ENCODE measurements around the gene RAD51B.

The RAD51B gene

GRCh38 chr14:68719634-68720384, 900.2 kb downstream of the RAD51B start:
- no peak overlapping the region for H3K27ac ChIP-seq

DNA sequence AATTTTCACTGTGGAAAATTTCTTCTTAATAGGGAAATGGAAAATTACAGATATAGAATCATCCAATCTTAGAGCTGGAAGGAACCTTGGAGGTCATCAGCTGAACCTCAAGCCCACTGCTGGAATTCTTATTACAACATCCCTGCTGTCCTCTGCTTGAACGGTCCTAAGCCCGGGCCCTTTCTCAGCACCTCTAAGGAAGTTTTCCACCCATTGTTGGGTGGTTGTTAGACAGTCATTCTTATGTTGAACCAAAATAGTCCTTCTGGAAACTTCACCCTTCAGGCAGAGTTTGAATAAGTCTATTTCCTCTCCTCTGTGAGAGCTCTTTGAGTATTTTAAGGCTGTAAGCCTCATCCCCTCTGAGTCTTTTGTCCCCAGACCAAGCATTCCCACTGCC, 902.6 kb downstream of the RAD51B start:
- no peak for TF ChIP-seq ZFX (IDR thresholded peaks at IDR 0.05)
- TF ChIP-seq, protein P1, sequence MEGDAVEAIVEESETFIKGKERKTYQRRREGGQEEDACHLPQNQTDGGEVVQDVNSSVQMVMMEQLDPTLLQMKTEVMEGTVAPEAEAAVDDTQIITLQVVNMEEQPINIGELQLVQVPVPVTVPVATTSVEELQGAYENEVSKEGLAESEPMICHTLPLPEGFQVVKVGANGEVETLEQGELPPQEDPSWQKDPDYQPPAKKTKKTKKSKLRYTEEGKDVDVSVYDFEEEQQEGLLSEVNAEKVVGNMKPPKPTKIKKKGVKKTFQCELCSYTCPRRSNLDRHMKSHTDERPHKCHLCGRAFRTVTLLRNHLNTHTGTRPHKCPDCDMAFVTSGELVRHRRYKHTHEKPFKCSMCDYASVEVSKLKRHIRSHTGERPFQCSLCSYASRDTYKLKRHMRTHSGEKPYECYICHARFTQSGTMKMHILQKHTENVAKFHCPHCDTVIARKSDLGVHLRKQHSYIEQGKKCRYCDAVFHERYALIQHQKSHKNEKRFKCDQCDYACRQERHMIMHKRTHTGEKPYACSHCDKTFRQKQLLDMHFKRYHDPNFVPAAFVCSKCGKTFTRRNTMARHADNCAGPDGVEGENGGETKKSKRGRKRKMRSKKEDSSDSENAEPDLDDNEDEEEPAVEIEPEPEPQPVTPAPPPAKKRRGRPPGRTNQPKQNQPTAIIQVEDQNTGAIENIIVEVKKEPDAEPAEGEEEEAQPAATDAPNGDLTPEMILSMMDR (conservative IDR thresholded peaks at IDR 0.05) = no peak
- H3K27ac ChIP-seq = no peak overlapping the region

More at GRCh38 chr14:68719634-68720384, 900.2 kb downstream of the RAD51B start:
- TF ChIP-seq ZFX (IDR thresholded peaks at IDR 0.05) = no peak

DNA sequence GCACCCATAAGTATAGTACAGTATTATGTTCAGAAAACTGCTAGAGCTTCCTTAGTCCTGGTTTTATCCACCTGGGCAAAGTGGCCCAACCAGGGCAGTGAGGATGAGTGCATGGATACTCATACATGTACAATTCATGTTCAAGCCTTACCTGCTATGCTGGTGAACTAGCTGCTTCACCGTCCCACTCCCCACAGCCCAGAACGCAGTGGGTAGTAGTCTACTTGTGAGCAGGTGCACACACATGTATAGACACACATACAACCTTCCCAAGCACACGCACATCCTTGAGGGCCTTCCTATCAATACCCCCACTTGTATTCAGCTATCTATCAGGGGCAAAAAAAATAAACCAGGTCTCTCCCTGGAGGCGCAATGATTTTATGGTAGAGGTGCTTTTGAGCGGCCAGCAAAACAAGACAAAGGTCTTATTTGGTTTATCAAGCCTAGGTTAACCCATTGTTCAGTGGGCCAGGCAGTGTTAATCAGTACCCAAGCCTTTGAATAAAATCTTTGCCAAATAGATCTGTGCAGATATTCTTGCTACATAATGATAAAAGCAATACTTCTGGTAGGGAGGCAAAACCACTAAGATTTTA, 903.5 kb downstream of the RAD51B start:
- TF ChIP-seq, protein P1 (conservative IDR thresholded peaks at IDR 0.05) = no peak
- TF ChIP-seq ZFX (IDR thresholded peaks at IDR 0.05) = no peak
- H3K27ac ChIP-seq = no peak overlapping the region

DNA sequence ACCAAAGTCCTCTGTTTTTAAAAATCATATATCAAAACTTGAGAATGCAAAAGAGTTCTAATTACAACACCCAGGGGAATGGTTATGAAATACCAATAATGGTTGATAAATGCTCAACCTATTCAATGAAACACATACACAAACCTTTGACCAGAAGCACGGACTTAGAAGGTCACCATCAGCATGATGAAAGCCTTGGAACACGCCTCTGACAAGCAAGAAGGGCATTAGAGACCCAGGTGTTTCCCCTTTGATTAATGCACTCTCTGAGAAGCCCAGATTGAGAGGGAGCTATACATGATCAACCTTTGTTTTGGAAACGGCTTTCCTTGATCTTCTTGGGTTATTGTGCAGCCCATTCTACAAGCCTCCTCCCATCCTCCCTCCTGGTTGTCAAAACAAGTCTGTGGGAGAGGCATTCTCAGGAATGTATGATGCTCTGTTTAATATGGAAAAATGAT, 904.3 kb downstream of the RAD51B start:
- TF ChIP-seq, protein P1 (conservative IDR thresholded peaks at IDR 0.05) = no peak
- no peak for TF ChIP-seq ZFX (IDR thresholded peaks at IDR 0.05)
- H3K27ac ChIP-seq = no peak overlapping the region

DNA sequence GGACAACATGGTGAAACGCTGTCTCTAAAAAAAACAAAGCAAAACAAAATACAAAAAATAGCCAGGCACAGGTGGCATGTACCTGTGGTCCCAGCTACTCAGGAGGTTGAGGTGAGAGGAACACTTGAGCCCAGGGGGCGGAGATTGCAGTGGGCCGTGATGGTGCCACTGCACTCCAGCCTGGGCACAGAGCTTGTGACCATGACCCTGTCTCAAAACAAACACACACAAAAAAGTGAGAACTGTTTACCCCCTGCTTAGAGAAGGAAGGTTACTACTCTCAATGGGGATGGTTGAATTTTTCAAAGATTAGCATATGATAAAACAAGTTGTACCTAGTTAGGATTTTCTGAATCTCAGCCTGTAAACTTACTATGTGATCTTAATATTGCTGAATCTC, 905.3 kb downstream of the RAD51B start:
- no peak overlapping the region for H3K27ac ChIP-seq
- TF ChIP-seq, protein P1 (conservative IDR thresholded peaks at IDR 0.05) = no peak
- no peak for TF ChIP-seq ZFX (IDR thresholded peaks at IDR 0.05)

DNA sequence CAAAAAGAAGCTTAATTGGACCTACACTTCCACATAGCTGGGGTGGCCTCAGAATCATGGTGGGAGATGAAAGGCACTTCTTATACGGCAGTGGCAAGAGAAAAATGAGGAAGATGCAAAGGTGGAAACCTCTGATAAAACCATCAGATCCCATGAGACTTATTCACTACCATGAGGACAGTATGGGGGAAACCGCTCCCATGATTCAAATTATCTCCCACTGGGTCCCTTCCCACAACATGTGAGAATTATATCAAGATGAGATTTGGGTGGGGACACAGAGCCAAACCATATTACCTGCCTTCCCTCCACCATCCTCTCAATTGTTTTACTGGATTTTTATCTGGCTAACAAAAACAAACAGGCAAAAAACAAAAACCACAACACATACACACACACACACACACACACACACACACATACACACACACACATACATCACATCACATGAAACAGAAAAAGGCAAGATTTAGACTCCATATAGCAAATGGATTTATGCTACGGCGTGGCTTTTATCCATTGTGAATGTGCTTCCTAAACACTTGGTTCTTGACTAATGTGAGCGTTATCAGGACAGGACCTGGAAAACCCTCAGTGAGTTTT, 906.6 kb downstream of the RAD51B start:
- no peak overlapping the region for H3K27ac ChIP-seq
- TF ChIP-seq, protein P1 (conservative IDR thresholded peaks at IDR 0.05) = no peak
- TF ChIP-seq ZFX (IDR thresholded peaks at IDR 0.05) = no peak

GRCh38 chr14:68727315-68728047, 907.9 kb downstream of the RAD51B start:
- H3K27ac ChIP-seq = no peak overlapping the region
- TF ChIP-seq, protein P1 (conservative IDR thresholded peaks at IDR 0.05) = no peak
- TF ChIP-seq ZFX (IDR thresholded peaks at IDR 0.05) = no peak

All from C4-2B (cell line).